MM.1S (cell line): ENCODE results near the gene PAN3.

Experiments used
- CTCF ChIP-seq: fragments of 300-600 bp; sonication (generic); IDR thresholded peaks from 2 replicates; pipeline ENCODE4 v1.5.1; 2016; ENCODE audit warnings: antibody characterized with exemption, low read length, mixed read lengths
- EZH2phosphoT487 ChIP-seq: fragments of 300-600 bp; sonication (generic); IDR thresholded peaks from 2 replicates; pipeline ENCODE4 v1.6.1; 2018; ENCODE audit warnings: antibody characterized with exemption, low read length

- TF ChIP-seq CTCF (no peak), EZH2phosphoT487 (no peak)
These were observed 144.1 kb downstream of the PAN3 start for GRCh38 chr13:28282451-28282850.
